SU-DHL-6 (cell line): Measurements from ENCODE around the gene CD72.

Source experiments
- EZH2phosphoT487 ChIP-seq: fragments of 200-600 bp; sonication (generic), shearing (Covaris generic); conservative IDR thresholded peaks from 2 replicates; pipeline ENCODE4 v1.6.1; 2018; ENCODE audit warnings: mild to moderate bottlenecking, antibody characterized with exemption, low read length, moderate library complexity, mixed read lengths
- TF ChIP-seq, protein P1 (sequence below): fragments of 200-600 bp; sonication (generic); IDR thresholded peaks from one replicate; pipeline ENCODE4 v1.5.1; 2017; ENCODE audit warnings: antibody characterized with exemption, mild to moderate bottlenecking, low read length, moderate library complexity; ENCODE audit not compliant: insufficient read depth, poor library complexity, severe bottlenecking

- TF ChIP-seq, protein P1, sequence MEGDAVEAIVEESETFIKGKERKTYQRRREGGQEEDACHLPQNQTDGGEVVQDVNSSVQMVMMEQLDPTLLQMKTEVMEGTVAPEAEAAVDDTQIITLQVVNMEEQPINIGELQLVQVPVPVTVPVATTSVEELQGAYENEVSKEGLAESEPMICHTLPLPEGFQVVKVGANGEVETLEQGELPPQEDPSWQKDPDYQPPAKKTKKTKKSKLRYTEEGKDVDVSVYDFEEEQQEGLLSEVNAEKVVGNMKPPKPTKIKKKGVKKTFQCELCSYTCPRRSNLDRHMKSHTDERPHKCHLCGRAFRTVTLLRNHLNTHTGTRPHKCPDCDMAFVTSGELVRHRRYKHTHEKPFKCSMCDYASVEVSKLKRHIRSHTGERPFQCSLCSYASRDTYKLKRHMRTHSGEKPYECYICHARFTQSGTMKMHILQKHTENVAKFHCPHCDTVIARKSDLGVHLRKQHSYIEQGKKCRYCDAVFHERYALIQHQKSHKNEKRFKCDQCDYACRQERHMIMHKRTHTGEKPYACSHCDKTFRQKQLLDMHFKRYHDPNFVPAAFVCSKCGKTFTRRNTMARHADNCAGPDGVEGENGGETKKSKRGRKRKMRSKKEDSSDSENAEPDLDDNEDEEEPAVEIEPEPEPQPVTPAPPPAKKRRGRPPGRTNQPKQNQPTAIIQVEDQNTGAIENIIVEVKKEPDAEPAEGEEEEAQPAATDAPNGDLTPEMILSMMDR: no peak
- no peak for TF ChIP-seq EZH2phosphoT487
Measured at GRCh38 chr9:35599763-35600604, 18.2 kb downstream of the CD72 start.
